Osteoblast (primary cell): ENCODE data around the gene MVD. TPM values are rescaled to one million over a fixed set of nuclear protein-coding genes. Genes with fewer than 3 reads are reported as not detected.

Experiments used
- DNase-seq: peaks from one replicate; pipeline ENCODE4 v3.0.0; 2011; ENCODE audit warnings: low spot score, mixed read lengths; ENCODE audit not compliant: insufficient read length; ENCODE audit errors: missing footprints
- H2AFZ ChIP-seq: 2 replicates; pipeline ENCODE4 v1.6.0; 2011; ENCODE audit warnings: mild to moderate bottlenecking, low read length
- H3K27ac ChIP-seq: 2 replicates; pipeline ENCODE4 v1.5.1; 2011; ENCODE audit warnings: mild to moderate bottlenecking, low read depth, low read length, moderate library complexity
- H3K27me3 ChIP-seq: 2 replicates; pipeline ENCODE4 v1.6.0; 2012; ENCODE audit warnings: mild to moderate bottlenecking, control low read depth, inconsistent platforms, low read length, moderate library complexity; ENCODE audit not compliant: insufficient read depth
- H3K36me3 ChIP-seq: 2 replicates; pipeline ENCODE4 v1.5.1; 2011; ENCODE audit warnings: mild to moderate bottlenecking, low read length, control low read depth, moderate library complexity; ENCODE audit not compliant: insufficient read depth
- H3K4me1 ChIP-seq: 2 replicates; pipeline ENCODE4 v1.5.1; 2011; ENCODE audit warnings: mild to moderate bottlenecking, low read length, control low read depth, moderate library complexity; ENCODE audit not compliant: insufficient read depth
- H3K4me2 ChIP-seq: 2 replicates; pipeline ENCODE4 v1.6.0; 2011; ENCODE audit warnings: mild to moderate bottlenecking, low read length; ENCODE audit not compliant: insufficient read depth
- H3K4me3 ChIP-seq: fragments of 200-600 bp; sonication (generic); 3 replicates; pipeline ENCODE4 v1.5.1; 2012; ENCODE audit warnings: mild to moderate bottlenecking, low read length, inconsistent platforms; ENCODE audit not compliant: insufficient read depth
- H3K79me2 ChIP-seq: 2 replicates; pipeline ENCODE4 v1.6.0; 2012; ENCODE audit warnings: mild to moderate bottlenecking, low read length, control low read depth, inconsistent platforms; ENCODE audit not compliant: insufficient read depth
- H3K9me3 ChIP-seq: 2 replicates; pipeline ENCODE4 v1.5.1; 2011; ENCODE audit warnings: low read depth, low read length, control low read depth
- H4K20me1 ChIP-seq: 2 replicates; pipeline ENCODE4 v1.6.0; 2012; ENCODE audit warnings: mild to moderate bottlenecking, low read length, control low read depth; ENCODE audit not compliant: insufficient read depth
- total RNA-seq: library from RNA; depleted of rRNA; stranded (reverse); fragments of >200 nt; gene quantifications from 2 replicates; pipeline ENCODE4 v1.2.3, GENCODE V29; 2012
- TF ChIP-seq, protein P1 (sequence below): IDR thresholded peaks from 2 replicates; pipeline ENCODE4 v1.5.1; 2011; ENCODE audit warnings: mild to moderate bottlenecking, low read depth, low read length, moderate library complexity; ENCODE audit errors: extremely low read depth

Gene MVD
- total RNA-seq, 1 donor, result 67.3 TPM

DNA sequence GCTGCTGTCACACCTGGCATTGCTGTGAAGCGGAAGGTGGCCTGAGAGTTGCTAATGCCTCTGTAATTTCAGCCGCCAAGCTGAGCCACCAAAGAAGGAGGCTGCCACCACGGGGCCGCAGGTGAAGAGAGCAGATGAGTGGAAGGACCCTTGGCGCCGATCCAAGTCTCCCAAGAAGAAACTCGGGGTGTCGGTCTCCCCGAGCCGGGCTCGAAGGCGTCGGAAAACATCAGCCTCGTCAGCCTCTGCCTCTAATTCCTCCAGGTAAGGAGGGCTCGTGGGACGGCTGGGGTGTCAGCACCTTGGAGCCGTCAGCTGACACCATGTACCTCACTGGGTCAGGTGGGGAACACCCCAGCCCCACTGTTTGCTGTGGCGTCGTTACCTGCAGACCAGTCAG lies 40.8 kb downstream of the MVD start:
- TF ChIP-seq, protein P1, sequence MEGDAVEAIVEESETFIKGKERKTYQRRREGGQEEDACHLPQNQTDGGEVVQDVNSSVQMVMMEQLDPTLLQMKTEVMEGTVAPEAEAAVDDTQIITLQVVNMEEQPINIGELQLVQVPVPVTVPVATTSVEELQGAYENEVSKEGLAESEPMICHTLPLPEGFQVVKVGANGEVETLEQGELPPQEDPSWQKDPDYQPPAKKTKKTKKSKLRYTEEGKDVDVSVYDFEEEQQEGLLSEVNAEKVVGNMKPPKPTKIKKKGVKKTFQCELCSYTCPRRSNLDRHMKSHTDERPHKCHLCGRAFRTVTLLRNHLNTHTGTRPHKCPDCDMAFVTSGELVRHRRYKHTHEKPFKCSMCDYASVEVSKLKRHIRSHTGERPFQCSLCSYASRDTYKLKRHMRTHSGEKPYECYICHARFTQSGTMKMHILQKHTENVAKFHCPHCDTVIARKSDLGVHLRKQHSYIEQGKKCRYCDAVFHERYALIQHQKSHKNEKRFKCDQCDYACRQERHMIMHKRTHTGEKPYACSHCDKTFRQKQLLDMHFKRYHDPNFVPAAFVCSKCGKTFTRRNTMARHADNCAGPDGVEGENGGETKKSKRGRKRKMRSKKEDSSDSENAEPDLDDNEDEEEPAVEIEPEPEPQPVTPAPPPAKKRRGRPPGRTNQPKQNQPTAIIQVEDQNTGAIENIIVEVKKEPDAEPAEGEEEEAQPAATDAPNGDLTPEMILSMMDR, result no peak
- Histone ChIP-seq H3K4me3 (no peak overlapping the region), H3K4me1 (no peaks in the 10 kb centered on the region), H3K4me2 (no peak overlapping the region), H3K36me3 (peaks cover 35% of the 10 kb centered on the region), H3K27me3 (no peaks in the 10 kb centered on the region), H4K20me1 (peaks cover 13% of the 10 kb centered on the region), H3K9me3 (no peaks in the 10 kb centered on the region), H3K79me2 (peaks cover 25% of the 10 kb centered on the region), H3K27ac (no peak overlapping the region), H2AFZ (no peak overlapping the region)
- no peak for DNase-seq

DNA sequence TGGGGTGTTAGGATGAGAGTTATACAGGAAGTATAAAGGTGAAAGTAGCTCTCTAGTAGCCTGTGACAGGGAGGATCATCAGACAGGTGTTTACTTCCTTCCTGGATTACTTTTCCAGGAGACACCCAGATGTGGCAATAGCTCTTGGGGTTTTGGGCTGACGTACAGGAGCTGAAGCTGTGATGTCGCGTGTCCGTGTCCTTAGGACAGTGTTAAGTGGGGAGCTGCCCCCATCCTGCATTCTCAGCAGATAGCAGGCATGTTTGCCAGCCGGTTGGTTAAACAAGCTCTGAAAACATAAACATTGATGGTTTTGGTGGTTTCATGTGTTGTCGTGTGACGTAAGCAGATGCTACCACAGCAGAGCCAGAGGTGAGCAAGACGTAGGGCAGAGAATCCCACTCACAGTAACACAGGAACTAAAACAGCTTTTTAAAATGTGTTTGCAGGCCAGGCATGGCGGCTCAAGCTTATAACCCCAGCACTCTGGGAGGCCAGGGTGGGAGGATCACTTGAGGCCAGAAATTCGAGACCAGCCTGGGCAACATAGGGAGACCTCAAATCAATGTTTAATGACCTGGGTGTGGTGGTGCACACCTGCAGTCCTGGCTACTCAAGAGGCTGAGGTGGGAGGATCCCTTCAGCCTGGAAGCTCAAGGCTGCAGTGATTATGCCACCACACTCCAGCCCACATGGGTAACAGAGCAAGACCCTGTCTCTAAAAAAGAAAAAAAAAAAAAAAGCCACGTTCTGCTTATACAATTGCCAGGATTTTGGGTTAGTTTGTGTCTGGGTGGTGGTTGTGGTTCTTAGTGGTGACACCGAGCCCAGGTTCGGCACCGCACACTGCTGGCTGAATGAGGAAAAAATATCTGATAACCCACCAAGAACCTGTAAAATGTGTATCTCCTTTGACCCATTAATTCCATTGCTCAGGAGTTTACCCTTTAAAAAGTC lies 42.8 kb downstream of the MVD start:
- TF ChIP-seq, protein P1, result no peak
- H3K27me3 ChIP-seq, result no peaks in the 10 kb centered on the region
- no peak overlapping the region for H3K4me2 ChIP-seq
- H3K9me3 ChIP-seq, result no peaks in the 10 kb centered on the region
- no peaks in the 10 kb centered on the region for H3K4me1 ChIP-seq
- no peak overlapping the region for H3K4me3 ChIP-seq
- H3K27ac ChIP-seq, result no peak overlapping the region
- peaks cover 45% of the 10 kb centered on the region for H3K79me2 ChIP-seq
- peaks cover 25% of the 10 kb centered on the region for H4K20me1 ChIP-seq
- peaks cover 29% of the 10 kb centered on the region for H3K36me3 ChIP-seq
- no peak overlapping the region for H2AFZ ChIP-seq
- DNase-seq, result peak; percentile 61

DNA sequence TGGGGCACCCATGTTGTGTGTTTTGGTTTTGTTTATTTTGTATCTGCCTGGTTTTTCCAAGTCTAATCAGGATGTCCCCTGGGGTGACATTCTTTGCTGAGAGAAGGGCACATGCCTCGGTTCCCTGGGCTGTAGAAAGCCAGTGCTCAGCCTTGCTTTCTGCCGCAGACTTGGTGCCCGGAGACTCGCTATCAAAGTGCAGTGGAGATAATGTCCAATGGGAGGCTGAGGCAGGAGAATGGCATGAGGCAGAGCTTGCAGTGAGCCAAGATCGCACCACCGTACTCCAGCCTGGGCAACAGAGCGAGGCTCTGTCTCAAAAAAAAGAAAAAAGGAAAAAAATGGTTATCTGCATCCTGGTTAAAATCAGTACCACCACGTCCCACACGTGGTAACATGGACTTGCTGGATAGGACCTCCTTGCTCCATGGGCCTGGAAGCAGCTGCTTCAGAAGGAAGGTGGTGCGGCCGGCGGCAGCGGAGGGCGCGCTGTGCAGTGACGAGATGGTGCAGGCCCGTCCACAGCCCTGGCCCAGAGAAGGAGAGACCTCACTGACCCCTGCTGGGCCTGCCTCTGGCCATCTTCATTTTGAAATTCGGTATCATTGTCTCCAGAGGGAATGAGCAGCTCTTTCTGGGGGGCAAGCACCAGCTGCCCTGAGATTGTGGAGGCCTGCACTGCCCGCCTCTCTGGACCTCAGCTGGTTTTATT lies 43.8 kb downstream of the MVD start:
- Histone ChIP-seq H3K4me3 (no peak overlapping the region), H2AFZ (no peak overlapping the region), H3K9me3 (no peaks in the 10 kb centered on the region), H3K36me3 (peaks cover 24% of the 10 kb centered on the region), H3K4me2 (no peak overlapping the region), H3K27me3 (no peaks in the 10 kb centered on the region), H3K27ac (no peak overlapping the region), H4K20me1 (peaks cover 32% of the 10 kb centered on the region), H3K79me2 (peaks cover 45% of the 10 kb centered on the region), H3K4me1 (no peaks in the 10 kb centered on the region)
- TF ChIP-seq, protein P1, result no peak
- DNase-seq, result peak; percentile 56
